ENCODE measurements around the gene RUNX2. TPM values are rescaled to one million over a fixed set of nuclear protein-coding genes. Genes with fewer than 3 reads are reported as not detected.

RUNX2 gene
- total and polyA plus RNA-seq, 2 of the 8 experiments (the other 6 are each of a cell fraction or from before 2014, with no cell fraction given), result 0.26 to 1.2 TPM

GRCh38 chr6:45350186-45350710 lies 22.1 kb downstream of the RUNX2 start:
- no peak overlapping the region for H2BK20ac ChIP-seq (ENCODE audit: low read length)
- DNase-seq (ENCODE audit: low read depth in 1 of 2, low spot score in 2 of 2) (no peak), FAIRE-seq (no peak)
- no peak overlapping the region for H2AFZ ChIP-seq (ENCODE audit: low read length)
- no peaks in the 10 kb centered on the region for H3K36me3 ChIP-seq (ENCODE audit: control insufficient read depth in 2 of 4, insufficient read depth in 4 of 4, low read length in 3 of 4)
- no peak overlapping the region for H2AK5ac ChIP-seq (ENCODE audit: low read depth, low read length)
- no peaks in the 10 kb centered on the region for H3K27me3 ChIP-seq (replicated peaks in 1 of 4; ENCODE audit: control insufficient read depth in 3 of 4, extremely low read depth in 1 of 4, insufficient read depth in 3 of 4, low read length in 3 of 4)
- H3K4me1 ChIP-seq (replicated peaks in 1 of 4; ENCODE audit: control insufficient read depth in 3 of 4, insufficient read depth in 4 of 4, low read length in 3 of 4), result peaks cover 0 to 2% (median 0%) of the 10 kb centered on the region in 4 experiments; a peak in 1 of 7 replicates
- no peak for TF ChIP-seq CREB1 (IDR thresholded peaks at IDR 0.05)
- ChIA-PET POLR2A (ENCODE audit: partially characterized antibody) (interaction anchor here (2.5 kb wide), 1 partner anchor 28 kb away, joined by 7 read pairs; the partner anchor contains the start of gene SUPT3H), CTCF (ENCODE audit: partially characterized antibody) (no interaction called here)
- no peak overlapping the region for H4K5ac ChIP-seq (ENCODE audit: insufficient read length, low read depth, low read length)
- H3K9ac ChIP-seq (replicated peaks in 1 of 4; ENCODE audit: extremely low read depth in 1 of 4, low read depth in 3 of 4, low read length in 3 of 4), result no peak overlapping the region
- no peak overlapping the region for H3K18ac ChIP-seq (ENCODE audit: extremely low read depth, low read length)
- H3K23me2 ChIP-seq (ENCODE audit: low read depth, low read length), result no peaks in the 10 kb centered on the region
- H2BK12ac ChIP-seq (ENCODE audit: low read depth, low read length), result no peak overlapping the region
- no peak overlapping the region for H2BK120ac ChIP-seq (replicated peaks; ENCODE audit: low read depth, low read length)
- no peak overlapping the region for H4K8ac ChIP-seq (ENCODE audit: extremely low read depth, insufficient read depth, low read length)
- H3K79me1 ChIP-seq (ENCODE audit: low read depth, low read length), result no peaks in the 10 kb centered on the region
- H3K27ac ChIP-seq (ENCODE audit: low read depth, low read length), result no peak overlapping the region
- no peak overlapping the region for H2BK5ac ChIP-seq (ENCODE audit: low read depth, low read length)
- no peak overlapping the region for H3K56ac ChIP-seq (replicated peaks; ENCODE audit: insufficient read length, low read depth, low read length)
- no peak overlapping the region for H3K4me2 ChIP-seq (ENCODE audit: insufficient read depth in 1 of 2, low read depth in 2 of 2, low read length in 2 of 2)
- no peak overlapping the region for H4K91ac ChIP-seq (replicated peaks; ENCODE audit: insufficient read length, low read length)
- peaks cover 2% of the 10 kb centered on the region in 2 experiments for H4K20me1 ChIP-seq (replicated peaks in 1 of 2; ENCODE audit: control insufficient read depth in 1 of 2, insufficient read depth in 2 of 2, low read length in 2 of 2)
- no peak overlapping the region for H3K4ac ChIP-seq (replicated peaks; ENCODE audit: insufficient read length, low read depth, low read length)
- no peak overlapping the region for H3K14ac ChIP-seq (ENCODE audit: insufficient read length)
- no peaks in the 10 kb centered on the region for H3K9me3 ChIP-seq (ENCODE audit: insufficient read depth in 2 of 2, low read depth in 1 of 2, low read length in 1 of 2)
- no peak overlapping the region for H3K4me3 ChIP-seq (ENCODE audit: extremely low read depth in 1 of 4, insufficient read depth in 2 of 4, low read depth in 3 of 4, low read length in 4 of 4)
- H3K23ac ChIP-seq (ENCODE audit: insufficient read length), result no peak overlapping the region
- no peaks in the 10 kb centered on the region for H3K79me2 ChIP-seq (ENCODE audit: control insufficient read depth in 1 of 2, insufficient read depth in 2 of 2, low read length in 2 of 2)
- no peak overlapping the region for H2BK15ac ChIP-seq (ENCODE audit: low read length)

All from H1 (cell line).